Muscle layer of duodenum (tissue), 2 donors: ENCODE measurements around the gene PKIB.

Experiments
- H3K27ac ChIP-seq: one replicate; pipeline ENCODE4 v1.7.0; 2013; ENCODE audit warnings: mild to moderate bottlenecking, low read length
- H3K27me3 ChIP-seq: one replicate; pipeline ENCODE4 v1.7.0; 2013; ENCODE audit warnings: low read depth, mild to moderate bottlenecking, control low read depth, low read length
- H3K36me3 ChIP-seq, 2 donors: one replicate each; pipeline ENCODE4 v1.7.0; 2013; ENCODE audit warnings: low read length in 2 of 2, control low read depth in 1 of 2, mild to moderate bottlenecking in 1 of 2; ENCODE audit not compliant: insufficient read depth in 2 of 2, control insufficient read depth in 1 of 2
- H3K4me1 ChIP-seq, 2 donors: one replicate each; pipeline ENCODE4 v1.7.0; 2013; ENCODE audit warnings: low read length in 2 of 2, mild to moderate bottlenecking in 2 of 2, control low read depth in 1 of 2, moderate library complexity in 1 of 2; ENCODE audit not compliant: insufficient read depth in 2 of 2, control insufficient read depth in 1 of 2
- H3K4me3 ChIP-seq, 2 donors: one replicate each; pipeline ENCODE4 v1.7.0; 2013; ENCODE audit warnings: low read length in 2 of 2, low read depth in 1 of 2, mild to moderate bottlenecking in 1 of 2
- H3K9me3 ChIP-seq, 2 donors: one replicate each; pipeline ENCODE4 v1.7.0; 2013; ENCODE audit warnings: low read length in 2 of 2, control low read depth in 1 of 2, mild to moderate bottlenecking in 1 of 2; ENCODE audit not compliant: control insufficient read depth in 1 of 2
- donor health status: healthy.

PKIB gene

GRCh38 chr6:122770835-122771601 lies 160.8 kb downstream of the PKIB start:
- no peaks in the 10 kb centered on the region for H3K9me3 ChIP-seq
- no peak overlapping the region for H3K4me3 ChIP-seq
- H3K36me3 ChIP-seq = no peaks in the 10 kb centered on the region
- no peaks in the 10 kb centered on the region for H3K4me1 ChIP-seq
- H3K27ac ChIP-seq = no peak overlapping the region
- no peaks in the 10 kb centered on the region for H3K27me3 ChIP-seq

GRCh38 chr6:122772724-122773415 lies 162.7 kb downstream of the PKIB start:
- no peak overlapping the region for H3K27ac ChIP-seq
- H3K36me3 ChIP-seq = no peaks in the 10 kb centered on the region
- H3K4me1 ChIP-seq = no peaks in the 10 kb centered on the region
- no peaks in the 10 kb centered on the region for H3K9me3 ChIP-seq
- H3K27me3 ChIP-seq = no peaks in the 10 kb centered on the region
- no peak overlapping the region for H3K4me3 ChIP-seq
